NCI-H524 (cell line): ENCODE results near the gene AOX1.
"Not testable (repeated sequence)": the region's sequence is repeated elsewhere in the genome, so short reads cannot be mapped to it uniquely, and the experiment has no call there.

Experiments used
- DNase-seq, 2 experiments: peaks; one replicate each; lab custom pipeline; 2025; lab: John Stamatoyannopoulos, UW

The AOX1 gene

DNA sequence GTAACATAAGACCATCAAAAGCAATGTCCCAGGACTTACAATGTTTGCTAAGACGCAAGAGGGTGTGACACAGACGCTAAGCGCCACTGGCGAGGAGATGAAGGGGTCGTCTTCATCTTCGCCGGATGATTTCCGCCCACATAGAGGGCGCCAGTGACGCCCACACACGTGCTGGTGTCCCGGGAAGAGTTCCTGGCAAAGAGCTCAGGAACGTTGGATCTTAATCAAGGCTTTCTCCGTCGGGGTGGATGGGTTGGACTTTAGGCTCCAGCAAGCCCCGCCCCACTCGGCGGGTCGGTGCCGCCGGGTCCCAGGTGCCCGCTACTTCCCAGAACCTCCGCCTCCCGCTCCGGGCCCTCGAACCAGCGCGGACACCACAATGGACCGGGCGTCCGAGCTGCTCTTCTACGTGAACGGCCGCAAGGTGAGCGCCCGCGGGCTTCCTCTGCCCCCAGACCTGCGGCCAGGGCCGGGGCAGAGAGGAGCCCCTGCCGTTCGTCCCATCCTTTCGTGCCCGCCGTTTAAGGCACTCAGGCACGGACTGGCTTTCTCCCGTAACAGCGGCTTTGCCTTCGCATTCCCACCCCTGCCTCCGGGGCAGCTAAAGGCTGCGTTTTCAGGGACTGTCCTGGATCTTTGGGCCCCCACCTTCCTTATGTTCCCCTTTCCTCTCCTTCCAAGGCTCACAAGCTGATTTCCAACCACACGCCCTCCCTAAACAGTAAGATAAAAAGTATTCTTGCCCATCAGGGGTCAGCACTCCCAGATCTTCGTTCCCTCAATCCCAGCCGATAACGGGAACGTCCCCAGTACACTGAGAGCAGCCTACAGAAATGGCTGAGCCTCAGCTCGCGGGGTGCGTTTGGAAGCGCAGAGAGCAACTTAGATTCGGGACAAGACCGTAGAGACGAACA, at the start of gene AOX1:
AOX1 (plus strand) TSS at position 285 of the 914 bp plus-strand sequence; CDS start at position 380, 95 bp downstream.
- peak in 1 of 2 experiments; percentile 5 for DNase-seq

DNA sequence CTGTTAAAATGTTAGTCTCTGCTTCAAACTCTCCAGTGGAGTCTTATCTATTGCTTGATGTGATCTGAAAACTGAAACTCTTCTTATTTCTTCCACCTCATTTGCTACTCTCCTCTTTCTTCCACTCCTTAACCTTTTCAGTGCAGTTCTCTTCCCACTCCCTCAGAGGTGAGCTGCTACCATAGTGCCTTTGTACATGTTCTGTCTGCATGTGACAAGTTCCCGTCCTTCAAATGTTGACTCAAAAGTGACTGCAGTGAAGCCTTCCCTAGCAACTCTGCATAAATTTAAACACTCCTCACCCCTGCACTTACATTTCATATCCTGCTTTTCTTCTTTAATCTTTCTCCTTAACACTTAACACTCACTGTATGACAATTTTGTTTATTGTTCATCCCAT, 47.7 kb upstream of the AOX1 start:
- DNase-seq, result no peak

DNA sequence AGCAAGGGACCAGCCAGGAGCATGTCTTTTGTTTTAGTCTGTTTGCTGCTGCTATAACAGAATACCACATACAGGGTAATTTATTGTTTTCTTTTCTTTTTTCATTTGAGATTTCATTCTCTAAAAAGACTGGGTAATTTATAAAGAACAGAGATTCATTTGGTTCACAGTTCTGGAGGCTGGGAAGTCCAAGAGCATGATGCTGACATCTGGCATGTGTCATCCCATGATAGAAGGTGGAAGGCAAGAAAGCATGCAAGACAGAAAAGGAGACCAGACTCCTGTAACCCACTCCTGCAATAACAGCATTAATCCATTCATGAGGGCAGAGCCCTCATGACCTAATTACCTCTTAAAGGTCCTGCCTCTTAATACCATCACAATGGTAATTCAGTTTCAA, 45.0 kb upstream of the AOX1 start:
- DNase-seq, result no peak

DNA sequence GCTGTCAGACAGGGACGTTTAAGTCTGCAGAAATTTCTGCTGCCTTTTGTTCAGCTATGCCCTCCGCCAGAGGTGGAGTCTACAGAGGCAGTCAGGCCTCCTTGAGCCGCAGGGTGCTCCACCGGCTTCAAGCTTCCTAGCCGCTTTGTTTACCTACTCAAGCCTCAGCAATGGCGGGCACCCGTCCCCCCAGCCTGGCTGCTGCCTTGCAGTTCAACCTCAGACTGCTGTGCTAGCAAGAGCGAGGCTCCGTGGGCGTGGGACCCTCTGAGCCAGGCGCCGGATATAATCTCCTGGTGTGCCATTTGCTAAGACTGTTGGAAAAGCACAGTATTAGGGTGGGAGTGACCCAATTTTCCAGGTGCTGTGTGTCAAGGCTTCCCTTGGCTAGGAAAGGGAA, 19.2 kb upstream of the AOX1 start:
- DNase-seq, result not testable (repeated sequence)

DNA sequence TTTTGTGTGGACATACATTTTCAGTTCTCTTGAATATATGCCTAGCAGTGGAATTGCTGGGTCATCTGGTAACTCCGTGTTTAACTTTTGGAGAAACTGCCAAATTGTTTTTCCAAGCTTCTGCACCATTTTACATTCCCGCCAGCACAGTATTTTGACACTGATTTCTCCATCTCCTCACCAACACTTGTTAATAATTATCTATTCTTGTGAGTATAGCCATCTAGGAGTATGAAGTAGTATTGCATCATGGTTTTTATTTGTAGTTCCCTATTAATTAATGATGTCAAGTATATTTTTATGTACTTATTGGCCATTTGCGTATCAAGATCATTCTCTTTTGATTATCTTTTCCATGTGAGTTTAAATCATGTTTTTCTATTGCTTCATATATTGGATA, 17.9 kb upstream of the AOX1 start:
- DNase-seq, result no peak

DNA sequence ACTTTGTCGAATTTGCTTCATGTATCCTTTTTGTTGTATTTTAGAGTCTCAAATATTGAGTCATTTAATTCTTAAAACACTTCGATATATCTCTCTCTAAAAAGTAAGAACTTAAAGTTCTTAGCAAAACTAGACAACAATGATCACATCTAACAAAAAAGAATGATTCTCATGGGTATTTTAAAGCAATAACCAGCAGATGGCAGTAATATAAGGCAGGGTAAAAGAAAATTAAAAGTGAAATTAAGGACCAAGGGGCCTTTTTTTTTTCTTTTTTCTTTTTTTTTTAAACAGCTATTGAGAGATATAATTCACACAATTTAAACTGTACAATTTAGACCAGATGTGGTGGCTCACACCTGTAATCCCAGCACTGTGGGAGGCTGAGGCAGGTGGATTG, 9.9 kb upstream of the AOX1 start:
- no peak for DNase-seq

DNA sequence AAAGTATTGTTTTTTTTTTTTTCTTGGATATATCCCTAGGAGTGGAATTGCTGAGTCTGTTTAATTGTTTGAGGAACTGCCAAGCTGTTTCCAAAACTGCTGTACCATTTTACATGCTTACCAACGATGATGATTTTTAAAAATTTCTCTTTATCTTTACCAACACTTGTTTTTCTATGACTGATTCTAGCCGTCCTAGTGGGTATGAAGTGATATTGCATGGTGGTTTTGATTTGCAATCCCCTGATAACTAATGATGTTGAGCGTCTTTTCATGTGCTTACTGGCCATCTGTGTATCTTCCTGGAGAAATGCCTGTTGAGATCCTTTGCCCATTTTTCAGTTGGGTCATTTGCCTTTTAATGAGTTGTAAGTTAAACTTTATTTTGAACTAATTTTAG, 8.8 kb upstream of the AOX1 start:
- DNase-seq, result no peak

DNA sequence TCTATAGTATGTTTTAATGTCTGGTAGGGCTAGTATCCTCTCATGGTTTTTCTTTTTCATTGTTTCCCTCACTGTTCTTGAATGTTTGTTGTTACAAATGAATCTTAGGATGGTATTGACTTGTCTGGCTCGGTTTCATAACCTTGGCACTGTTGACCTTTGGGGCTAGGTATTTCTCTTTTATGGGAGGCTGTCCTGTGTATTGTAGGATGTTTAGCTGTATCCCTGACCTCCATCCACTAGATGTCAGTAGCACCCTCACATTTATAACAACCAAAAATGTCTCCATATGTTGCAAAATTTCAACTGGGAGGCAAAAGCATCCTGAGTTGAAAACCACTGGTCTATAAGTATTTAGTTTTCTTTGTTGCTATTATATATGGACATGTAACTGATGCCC, 7.0 kb upstream of the AOX1 start:
- DNase-seq, result peak in 1 of 2 experiments; percentile 42

DNA sequence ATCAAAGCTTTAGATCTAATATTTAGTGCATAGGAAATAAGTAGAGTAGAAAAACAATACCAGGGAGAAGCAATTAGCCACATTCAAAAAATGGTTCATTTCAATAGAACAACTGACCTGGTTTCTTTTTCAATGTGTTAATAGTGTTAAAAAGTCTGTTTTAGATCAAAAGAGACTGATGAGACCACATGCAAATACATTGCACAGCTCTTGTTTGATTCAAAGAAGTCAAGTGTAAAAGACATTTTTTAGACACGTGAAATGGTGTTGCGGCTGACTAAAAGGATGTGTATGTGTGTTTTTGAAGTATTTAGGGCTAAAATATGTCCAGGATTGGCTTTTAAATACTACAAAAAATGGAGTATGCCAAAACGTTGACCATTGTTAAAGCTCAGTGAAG, 1.2 kb upstream of the AOX1 start:
- no peak for DNase-seq

DNA sequence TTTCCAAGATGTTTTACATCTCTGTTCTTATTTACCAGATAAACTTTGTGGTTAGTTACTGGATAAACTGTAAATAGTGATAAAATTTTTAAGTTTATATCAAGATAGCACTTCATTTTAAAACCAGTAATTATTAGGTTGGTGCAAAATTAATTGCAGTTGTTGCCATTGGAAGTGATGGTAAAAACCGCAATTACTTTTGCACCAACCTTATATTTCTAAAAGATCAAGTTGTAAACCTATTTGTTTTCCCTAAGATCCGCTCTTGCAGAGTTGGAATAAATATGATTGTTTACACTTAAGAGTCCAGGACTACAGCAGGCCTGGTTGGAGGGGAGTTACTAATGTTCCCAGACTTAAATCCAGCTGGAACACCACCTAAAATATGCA, 479 bp upstream of the AOX1 start:
- DNase-seq, result no peak

DNA sequence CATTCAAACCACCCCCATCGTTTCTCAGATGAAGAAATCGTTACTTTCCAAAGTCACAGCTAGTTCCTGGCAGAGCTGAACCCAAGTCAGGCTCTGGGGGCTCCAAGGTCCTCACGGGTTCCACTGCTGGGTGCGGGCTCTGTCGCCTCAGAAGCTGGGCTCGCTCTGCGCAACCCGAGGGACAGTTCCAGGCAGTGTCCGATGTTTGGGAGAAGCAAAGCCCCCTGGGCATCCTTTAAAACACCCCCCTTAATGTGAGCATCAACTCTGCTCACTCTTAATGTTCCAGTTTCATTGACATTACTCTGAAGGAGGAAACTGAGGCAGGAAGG, 796 bp downstream of the AOX1 start:
- no peak for DNase-seq

DNA sequence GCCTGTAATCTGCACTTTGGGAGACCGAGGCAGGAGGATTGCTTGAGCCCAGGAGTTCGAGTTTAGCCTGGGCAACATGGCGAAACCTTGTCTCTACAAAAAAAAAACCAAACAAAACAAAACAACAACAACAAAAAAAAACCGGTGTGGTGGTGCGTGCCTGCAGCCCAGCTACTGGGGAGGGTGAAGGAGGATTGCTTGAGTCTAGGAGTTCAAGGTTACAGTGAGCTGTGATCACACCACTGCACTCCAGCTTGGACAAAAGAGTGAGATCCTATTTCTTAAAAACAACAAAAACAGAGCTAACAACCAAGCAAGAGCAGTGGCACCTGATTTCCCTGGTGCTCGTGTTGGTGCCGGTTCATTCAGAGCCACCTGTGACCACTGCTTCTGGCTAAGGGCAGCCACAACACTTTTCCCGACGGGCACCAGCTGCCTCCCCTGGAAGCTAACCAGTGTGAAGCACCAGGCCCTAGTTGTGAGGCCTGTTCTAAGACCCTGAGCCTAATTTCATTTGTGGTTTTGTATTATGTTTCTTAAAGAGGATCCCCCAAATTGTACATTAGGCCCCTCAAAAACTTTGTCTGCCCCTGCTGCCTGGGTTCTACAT, 1.3 kb downstream of the AOX1 start:
- no peak for DNase-seq

DNA sequence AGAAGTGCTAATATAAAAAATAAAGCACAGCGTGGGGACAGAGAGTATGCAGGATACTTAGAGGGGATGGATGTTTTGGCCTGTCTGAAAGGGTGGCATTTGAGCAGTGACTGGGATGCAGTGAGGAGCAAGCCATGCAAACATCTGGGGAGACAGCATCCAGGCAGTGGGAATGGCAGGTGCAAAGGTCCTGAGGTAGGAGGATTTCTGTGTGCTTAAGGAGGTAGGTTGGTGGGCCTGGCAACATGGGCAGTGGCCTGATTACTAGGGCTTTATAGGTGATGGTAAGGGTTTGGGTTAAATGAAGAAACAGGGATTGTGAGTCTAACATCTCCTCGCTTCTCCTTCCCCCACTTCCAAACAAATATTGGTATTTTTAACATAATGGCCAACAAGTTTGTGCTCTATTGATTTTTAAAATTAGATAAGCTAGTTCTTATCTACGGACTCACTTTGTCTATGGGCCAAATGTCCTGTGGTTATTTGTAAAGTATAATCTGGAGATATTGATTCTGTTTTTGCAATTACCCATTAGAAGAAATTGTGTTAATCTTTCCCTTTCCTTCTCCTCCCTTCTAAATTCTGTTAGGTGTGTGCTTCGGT, 2.4 kb downstream of the AOX1 start:
- no peak for DNase-seq

DNA sequence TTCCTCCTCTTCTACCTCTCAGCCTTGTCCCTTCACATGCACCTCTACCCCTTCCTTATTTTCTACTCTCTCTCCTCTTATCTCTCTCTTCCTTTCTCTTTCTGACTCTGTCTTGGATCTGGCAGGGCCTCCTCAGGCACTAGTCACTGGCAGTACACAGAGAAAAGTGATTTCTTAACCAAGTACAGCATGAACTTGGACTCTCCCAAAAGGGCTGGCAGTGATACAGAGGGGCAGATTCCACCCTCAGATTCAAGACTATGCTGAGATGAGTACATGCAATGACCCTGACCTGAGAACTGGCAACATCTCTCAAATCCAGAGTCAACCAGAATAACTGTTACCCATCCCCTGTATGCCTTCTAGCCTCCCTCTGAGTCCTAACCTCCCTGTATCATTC, 4.3 kb downstream of the AOX1 start:
- no peak for DNase-seq

DNA sequence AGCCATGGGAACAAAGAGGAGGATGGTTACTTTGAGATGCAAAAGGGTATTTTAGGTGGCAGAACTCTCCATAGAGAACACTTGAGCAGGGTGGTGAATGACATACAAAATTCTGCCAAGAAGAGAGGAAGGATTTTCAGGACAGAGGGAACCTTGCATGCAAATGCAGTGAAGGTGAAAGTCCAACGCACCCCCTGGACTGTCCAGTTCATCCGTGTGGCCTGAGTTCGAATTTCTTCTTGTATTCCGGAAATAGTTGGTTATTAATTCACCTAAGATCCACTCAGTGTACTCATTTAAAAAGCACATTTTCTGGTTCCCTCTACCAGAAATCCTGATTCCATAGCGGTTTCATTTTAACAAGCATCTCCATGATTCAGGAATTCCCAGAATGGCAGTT, 5.5 kb downstream of the AOX1 start:
- no peak for DNase-seq

DNA sequence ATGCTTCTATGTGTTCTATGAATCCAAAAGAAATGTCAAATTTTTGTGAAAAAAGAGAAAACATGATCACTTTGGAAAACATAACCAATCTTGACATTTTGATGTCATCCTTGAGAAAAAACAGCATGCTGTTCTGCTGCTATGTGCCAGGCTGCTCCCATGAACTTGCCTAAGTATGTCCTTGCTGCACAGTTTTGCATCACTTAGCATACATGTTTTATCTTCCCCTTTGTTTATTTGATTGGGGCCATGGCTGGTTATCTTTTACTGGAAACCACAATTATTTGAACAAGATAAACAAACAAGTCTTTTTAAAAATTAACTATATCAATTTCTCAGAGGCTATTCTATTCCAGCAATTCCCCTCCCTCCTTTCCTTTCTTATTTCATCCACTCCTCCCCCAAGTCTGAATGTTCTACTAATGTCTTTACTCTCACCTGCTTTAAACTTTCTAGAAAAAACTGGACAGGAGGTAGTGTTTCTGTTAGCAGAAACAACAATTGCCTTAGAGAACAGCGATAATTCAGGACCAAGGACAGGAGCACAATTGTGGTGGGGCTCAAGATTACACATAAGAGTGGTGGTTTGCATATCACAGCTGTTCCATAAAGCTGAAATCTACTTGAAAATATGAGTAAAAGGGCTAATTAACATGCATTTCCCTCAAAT, 6.7 kb downstream of the AOX1 start:
- DNase-seq, result no peak

DNA sequence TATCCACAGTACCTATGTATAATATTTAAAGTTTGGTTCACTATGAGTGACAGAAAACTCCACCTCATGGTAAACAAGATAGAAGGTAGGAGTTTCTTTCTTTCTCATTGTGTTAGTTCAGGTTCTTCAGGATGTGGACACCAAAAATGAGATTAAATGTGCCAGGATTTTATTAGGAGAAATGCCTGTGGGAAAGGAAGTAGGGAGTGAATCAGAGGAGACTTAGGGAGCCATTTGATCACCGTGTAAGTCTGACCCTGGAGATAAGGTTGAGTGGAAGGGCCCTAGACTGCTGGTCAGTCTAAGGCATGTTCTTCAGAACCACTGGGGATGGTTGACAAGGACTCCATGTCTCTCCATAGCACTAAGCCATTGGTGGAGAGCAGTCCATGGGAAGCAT, 8.1 kb downstream of the AOX1 start:
- DNase-seq, result no peak

DNA sequence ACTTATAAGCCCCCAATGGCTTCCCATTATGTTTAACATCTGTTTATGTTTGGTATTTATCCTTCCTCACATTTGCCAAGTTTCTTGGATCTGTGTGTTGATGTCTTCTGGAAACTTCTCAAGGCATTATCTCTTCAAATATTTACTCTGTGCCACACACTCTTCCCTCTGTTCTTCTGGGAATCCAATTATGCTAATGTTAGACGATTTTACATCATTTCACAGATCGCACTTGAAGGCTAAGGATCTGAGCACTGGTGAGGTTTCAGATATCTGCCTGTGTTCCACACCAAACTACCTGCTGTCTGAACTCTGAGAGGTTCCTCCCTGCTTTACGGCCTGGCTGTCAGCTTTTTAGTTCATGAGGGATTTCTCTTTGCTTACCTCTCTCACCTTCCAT, 10.1 kb downstream of the AOX1 start:
- peak in 1 of 2 experiments; percentile 23 for DNase-seq

DNA sequence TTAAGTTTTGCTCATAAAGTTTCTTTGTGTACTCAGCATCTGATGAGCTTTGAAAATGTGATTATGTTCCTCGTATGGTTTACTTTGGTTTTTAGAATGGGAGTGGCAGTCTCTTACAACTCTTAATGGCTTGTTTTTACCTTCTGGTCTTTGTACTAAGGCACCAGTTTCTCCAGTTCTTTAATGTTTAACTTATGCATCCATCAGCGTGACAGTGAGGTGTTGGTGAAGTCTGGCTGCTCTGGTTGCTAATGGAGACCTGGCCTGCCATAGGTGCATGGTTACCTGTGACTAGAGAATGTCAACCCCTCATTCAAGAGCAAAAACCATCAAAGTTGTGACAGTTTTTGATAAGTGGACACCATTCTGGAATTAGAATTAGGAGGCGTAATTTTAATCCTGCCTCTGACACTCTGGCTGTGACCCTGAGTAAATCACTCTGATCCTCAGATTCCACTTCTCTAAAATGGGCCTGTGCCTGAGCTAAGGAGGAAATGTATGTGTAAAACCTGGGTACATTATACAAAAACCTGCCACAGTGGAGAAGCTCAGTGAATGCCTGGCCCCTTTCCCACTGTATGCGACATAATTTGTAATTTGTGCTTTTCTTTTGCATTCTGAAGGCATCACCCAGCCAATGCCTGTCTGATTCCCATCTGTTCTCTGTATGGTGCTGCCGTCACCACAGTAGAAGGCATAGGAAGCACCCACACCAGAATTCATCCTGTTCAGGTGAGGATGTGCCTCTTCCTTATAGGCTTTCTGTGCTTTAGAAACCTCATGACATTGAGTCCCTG, 11.2 kb downstream of the AOX1 start:
- no peak for DNase-seq

DNA sequence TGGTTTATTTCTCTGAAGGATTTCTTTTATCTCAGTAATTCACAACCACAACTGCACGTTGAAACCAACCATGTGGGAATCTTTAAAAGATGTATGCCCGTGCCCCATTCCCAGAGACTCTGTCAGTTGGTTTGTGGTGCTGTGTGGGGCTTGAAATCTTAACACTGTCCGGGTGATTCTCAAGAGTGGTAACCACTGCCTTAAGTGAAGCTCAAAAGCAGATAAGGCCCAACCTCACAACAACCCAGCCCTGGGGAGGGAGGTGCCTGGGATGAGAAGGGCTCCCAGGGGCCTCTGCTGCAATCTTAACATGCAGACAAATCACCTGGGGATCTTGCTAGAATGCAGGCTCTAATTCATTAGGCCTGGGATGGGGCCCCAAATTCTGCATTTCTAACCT, 13.4 kb downstream of the AOX1 start:
- DNase-seq, result no peak

DNA sequence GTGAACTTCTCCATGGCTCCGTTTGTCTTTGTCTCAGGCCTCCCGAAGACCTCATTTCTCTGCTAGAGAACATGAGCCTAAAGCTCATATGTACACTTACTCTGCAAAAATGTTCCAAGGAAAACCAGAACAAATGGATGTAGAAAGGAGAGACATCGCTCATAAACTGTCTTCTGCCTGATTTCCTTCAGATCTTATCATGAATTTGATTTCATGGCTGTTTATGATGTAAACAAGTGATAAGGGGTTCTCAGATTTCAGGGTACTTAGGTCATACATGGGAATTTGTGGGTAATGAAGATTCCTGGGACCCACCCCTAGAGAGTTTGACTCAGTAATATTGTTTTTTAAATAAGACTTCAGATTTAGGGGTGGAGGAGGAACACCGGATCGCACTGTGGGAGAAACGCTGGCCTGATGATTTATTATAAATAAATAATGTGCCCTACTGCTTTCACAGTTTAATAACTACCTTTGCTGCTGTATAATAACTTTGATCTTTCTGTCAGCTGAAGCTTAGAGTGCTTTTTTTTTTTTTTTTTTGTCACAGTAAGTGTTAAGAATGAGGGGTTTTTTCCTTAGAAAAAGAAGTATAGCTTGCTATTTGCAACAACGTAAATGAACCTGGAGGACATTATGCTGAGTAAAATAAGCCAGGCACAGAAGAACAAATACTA, 14.9 kb downstream of the AOX1 start:
- DNase-seq, result no peak
